Uterus (tissue), 4 donors: Measurements from ENCODE around the gene FNTB. TPM values are rescaled to one million over a fixed set of nuclear protein-coding genes. Genes with fewer than 3 reads are reported as not detected.
"Not testable (repeated sequence)": the region's sequence is repeated elsewhere in the genome, so short reads cannot be mapped to it uniquely, and the experiment has no call there.

Experiments used
- DNase-seq, 2 donors: peaks; one replicate each; pipeline ENCODE4 v3.0.0-alpha.2; 2019 to 2020
- H3K27ac ChIP-seq, 2 donors: fragments of 200-600 bp; sonication (generic); 1 replicate in 1 of 2; 2 replicates in 1 of 2; pipeline ENCODE4 v1.5.1; 2016 to 2018
- H3K27me3 ChIP-seq, 2 donors: fragments of 200-600 bp; sonication (generic); one replicate each; pipeline ENCODE4 v1.5.1; 2018 to 2019; ENCODE audit warnings: control low read depth in 1 of 2
- H3K36me3 ChIP-seq, 2 donors: fragments of 200-600 bp; sonication (generic); one replicate each; pipeline ENCODE4 v1.5.1; 2019; ENCODE audit warnings: control low read depth in 1 of 2
- H3K4me1 ChIP-seq, 2 donors: fragments of 200-600 bp; sonication (generic); one replicate each; pipeline ENCODE4 v1.5.1; 2018 to 2019; ENCODE audit warnings: control low read depth in 1 of 2
- H3K4me3 ChIP-seq, 2 donors: fragments of 200-600 bp; sonication (generic); 1 replicate in 1 of 2; 2 replicates in 1 of 2; pipeline ENCODE4 v1.5.1; 2018 to 2019; ENCODE audit warnings: mild to moderate bottlenecking in 1 of 2
- H3K9me3 ChIP-seq, 2 donors: fragments of 200-600 bp; sonication (generic); one replicate each; pipeline ENCODE4 v1.5.1; 2019; ENCODE audit warnings: control low read depth in 1 of 2
- CTCF ChIP-seq, 4 experiments: fragments of 200-600 bp in 2 of 4; fragments of 450-650 bp in 2 of 4; sonication (generic) in 2 of 4; IDR thresholded peaks; one replicate each; pipeline ENCODE4 v1.5.1; 2016 to 2019; ENCODE audit warnings: antibody characterized with exemption in 4 of 4, mild to moderate bottlenecking in 2 of 4, moderate library complexity in 1 of 4
- POLR2A ChIP-seq, 2 donors: fragments of 450-650 bp; IDR thresholded peaks; one replicate each; pipeline ENCODE4 v1.6.1; 2016; ENCODE audit warnings: antibody characterized with exemption in 2 of 2, mild to moderate bottlenecking in 1 of 2, moderate library complexity in 1 of 2
- intact Hi-C: fragments of 100-400 bp; cut with DNase I; formaldehyde crosslinking; loops from one replicate; pipeline ENCODE4 v1.15.1; 2023; ENCODE audit warnings: low total_unique reads
- total RNA-seq, 4 donors: library from RNA; depleted of rRNA in 3 of 4; stranded (reverse); fragments of >200 nt in 3 of 4; gene quantifications; one replicate each; pipeline versions ENCODE4 v1.1.0 to v1.2.4, GENCODE V29; 2014 to 2023
- donor health status: DM: yes; HTN: yes; CAD: no.

The FNTB gene
- total RNA-seq, 4 donors from 2014 or later: 7.4 to 29.7 (median 20.4) TPM

DNA sequence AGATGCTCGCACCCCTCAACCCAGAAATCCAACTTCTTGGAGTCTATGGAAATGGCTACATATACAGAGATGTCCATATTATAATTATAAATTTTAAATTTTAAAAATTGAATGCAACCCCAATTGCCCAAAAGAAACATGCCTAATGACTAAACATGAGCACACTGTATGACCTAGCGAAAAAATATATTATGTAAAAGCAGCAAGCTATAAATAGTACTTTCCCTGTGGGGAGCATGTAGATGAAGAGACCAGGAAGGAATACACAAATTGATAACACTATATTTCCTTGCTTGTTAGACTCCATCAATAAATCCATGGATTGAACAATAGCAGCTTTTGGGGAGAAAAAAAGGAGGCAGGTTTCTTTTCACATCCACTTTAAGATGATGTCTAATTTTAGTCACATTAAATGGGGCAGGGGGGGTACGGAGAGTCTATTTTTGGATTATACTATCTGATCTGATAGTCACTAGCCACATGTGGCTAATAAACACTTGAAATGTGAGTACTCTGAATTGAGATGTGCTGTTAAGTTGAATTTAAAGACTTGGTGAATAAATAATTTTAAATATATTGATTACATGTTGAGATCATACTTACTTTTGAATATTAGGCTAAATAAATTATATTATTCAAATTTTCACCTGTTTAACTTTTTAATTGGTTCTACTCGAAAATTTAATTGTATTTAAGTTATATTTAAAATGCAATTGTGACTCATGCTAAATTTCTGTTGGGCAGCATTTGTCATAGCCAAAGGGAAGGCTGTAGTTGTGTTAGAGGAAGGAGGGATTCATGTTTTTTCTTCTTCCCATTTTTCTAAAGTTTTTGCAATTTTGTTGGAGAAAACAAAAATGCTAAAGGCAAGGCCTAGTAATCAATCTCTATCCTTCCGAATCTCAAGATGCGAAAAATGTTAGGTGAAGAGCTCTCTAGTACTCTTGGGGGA, 98.1 kb downstream of the FNTB start:
- no peak for TF ChIP-seq CTCF (IDR thresholded peaks at IDR 0.05)
- no peak for TF ChIP-seq POLR2A (IDR thresholded peaks at IDR 0.05)
- no peak for DNase-seq
- intact Hi-C loops: no loop called here
- no peaks in the 10 kb centered on the region for H3K36me3 ChIP-seq
- peaks cover under 1 to 13% of the 10 kb centered on the region in 2 donors for H3K4me1 ChIP-seq
- no peak overlapping the region for H3K4me3 ChIP-seq
- no peak overlapping the region for H3K27ac ChIP-seq
- H3K27me3 ChIP-seq: no peaks in the 10 kb centered on the region
- no peaks in the 10 kb centered on the region for H3K9me3 ChIP-seq

GRCh38 chr14:65086686-65087085, 100.0 kb downstream of the FNTB start:
- H3K9me3 ChIP-seq, intact Hi-C loops, H3K27ac ChIP-seq, H3K27me3 ChIP-seq, H3K36me3 ChIP-seq, H3K4me1 ChIP-seq, DNase-seq, H3K4me3 ChIP-seq: not testable (repeated sequence)

- intact Hi-C loops, H3K27me3 ChIP-seq, H3K4me3 ChIP-seq, H3K4me1 ChIP-seq, H3K9me3 ChIP-seq, H3K36me3 ChIP-seq, H3K27ac ChIP-seq, DNase-seq: not testable (repeated sequence)
Observed at GRCh38 chr14:65087835-65088234, 101.1 kb downstream of the FNTB start.

GRCh38 chr14:65092349-65092748, 105.7 kb downstream of the FNTB start:
- Histone ChIP-seq H3K27ac (peak overlapping the region in 1 of 2 donors; percentile 14), H3K9me3 (no peaks in the 10 kb centered on the region), H3K4me1 (peaks cover 10 to 23% of the 10 kb centered on the region in 2 donors), H3K27me3 (no peaks in the 10 kb centered on the region), H3K4me3 (no peak overlapping the region), H3K36me3 (no peaks in the 10 kb centered on the region)
- no peak for DNase-seq
- intact Hi-C loops: no loop called here
- no peak for TF ChIP-seq CTCF (IDR thresholded peaks at IDR 0.05)

DNA sequence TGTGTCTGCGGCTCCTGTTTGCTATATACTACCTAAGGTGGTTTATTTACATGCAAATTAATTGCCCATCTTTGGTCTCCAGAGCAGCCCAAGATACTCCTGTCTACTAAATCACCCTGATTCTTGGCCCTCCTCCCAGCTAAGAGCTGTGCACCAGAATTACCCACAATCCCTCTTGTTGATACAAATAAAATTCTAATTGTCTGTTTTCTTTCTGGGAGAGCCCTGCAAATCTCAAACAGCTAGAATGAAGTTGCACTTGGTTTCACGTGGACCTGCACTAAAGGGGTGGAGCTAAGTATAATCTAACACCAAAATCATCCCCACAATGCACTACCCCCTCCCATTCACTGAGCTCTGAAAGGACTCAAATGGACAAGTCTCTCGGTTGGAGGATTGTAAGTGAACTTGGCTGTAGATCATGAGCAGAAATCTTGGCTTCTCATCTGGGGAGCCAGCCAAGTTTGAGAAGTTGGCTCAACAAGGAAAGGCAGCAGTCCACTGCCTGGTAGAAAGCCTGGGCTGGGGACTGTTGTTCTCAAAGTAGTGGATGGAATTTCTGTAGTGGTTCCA, 109.0 kb downstream of the FNTB start:
- peak; percentile 77 to 81 for DNase-seq
- no peaks in the 10 kb centered on the region for H3K36me3 ChIP-seq
- H3K4me1 ChIP-seq: peaks cover 16 to 36% of the 10 kb centered on the region in 2 donors
- no peak overlapping the region for H3K4me3 ChIP-seq
- peak overlapping the region; percentile 65 to 90 for H3K27ac ChIP-seq
- H3K27me3 ChIP-seq: no peaks in the 10 kb centered on the region
- H3K9me3 ChIP-seq: no peaks in the 10 kb centered on the region
- intact Hi-C loops: no loop called here
- no peak for TF ChIP-seq POLR2A (IDR thresholded peaks at IDR 0.05)
- no peak for TF ChIP-seq CTCF (IDR thresholded peaks at IDR 0.05)
